Vagina (tissue), 2 donors: ENCODE measurements around the gene FLVCR1. TPM values are rescaled to one million over a fixed set of nuclear protein-coding genes. Genes with fewer than 3 reads are reported as not detected.

ENCODE experiments used
- DNase-seq, 2 donors: peaks; one replicate each; pipeline ENCODE4 v3.0.0-alpha.2; 2017; ENCODE audit errors: extremely low spot score in 2 of 2
- H3K27ac ChIP-seq: fragments of 200-600 bp; sonication (generic); one replicate; pipeline ENCODE4 v1.5.1; 2019
- H3K27me3 ChIP-seq: fragments of 200-600 bp; sonication (generic); one replicate; pipeline ENCODE4 v1.5.1; 2019
- H3K36me3 ChIP-seq, 2 donors: fragments of 200-600 bp; sonication (generic); one replicate each; pipeline ENCODE4 v1.5.1; 2017 to 2019
- H3K4me1 ChIP-seq: fragments of 200-600 bp; sonication (generic); one replicate; pipeline ENCODE4 v1.5.1; 2019
- H3K4me3 ChIP-seq, 2 donors: fragments of 200-600 bp; sonication (generic); 1 replicate in 1 of 2; 2 replicates in 1 of 2; pipeline ENCODE4 v1.5.1; 2016 to 2019
- H3K9me3 ChIP-seq: fragments of 200-600 bp; sonication (generic); one replicate; pipeline ENCODE4 v1.5.1; 2019
- CTCF ChIP-seq, 3 experiments: fragments of 450-650 bp in 2 of 3; fragments of 200-600 bp in 1 of 3; sonication (generic) in 1 of 3; IDR thresholded peaks; one replicate each; pipeline ENCODE4 v1.5.1; 2017 to 2019; ENCODE audit warnings: antibody characterized with exemption in 3 of 3, mild to moderate bottlenecking in 2 of 3, moderate library complexity in 2 of 3
- POLR2A ChIP-seq, 2 donors: fragments of 450-650 bp; IDR thresholded peaks; one replicate each; pipeline ENCODE4 v1.6.1; 2017; ENCODE audit warnings: antibody characterized with exemption in 2 of 2, mild to moderate bottlenecking in 2 of 2, moderate library complexity in 2 of 2
- POLR2AphosphoS5 ChIP-seq, 2 donors: sonication (generic); formaldehyde crosslinking; IDR thresholded peaks; one replicate each; pipeline ENCODE4 v1.9.0; 2017; ENCODE audit warnings: antibody characterized with exemption in 2 of 2, mild to moderate bottlenecking in 2 of 2, low read depth in 1 of 2; ENCODE audit not compliant: insufficient read depth in 1 of 2
- intact Hi-C: fragments of 100-400 bp; cut with DNase I; formaldehyde crosslinking; loops from one replicate; pipeline ENCODE4 v1.15.1; 2023
- small RNA-seq: library from RNA; depleted of rRNA; stranded (forward); fragments of <200 nt; gene quantifications from one replicate; pipeline ENCODE3, GENCODE V24; 2016
- total RNA-seq: library from RNA; depleted of rRNA; stranded (reverse); fragments of >200 nt; gene quantifications from one replicate; pipeline ENCODE4 v1.2.3, GENCODE V29; 2016

Gene FLVCR1
- total RNA-seq, 1 donor from 2014 or later, result 5.6 TPM

- intact Hi-C loops, result no loop called here
- no peak for TF ChIP-seq POLR2AphosphoS5 (IDR thresholded peaks at IDR 0.05; ENCODE audit: insufficient read depth in 1 of 2, low read depth in 1 of 2)
- TF ChIP-seq CTCF (IDR thresholded peaks at IDR 0.05), result no peak
- TF ChIP-seq POLR2A (IDR thresholded peaks at IDR 0.05), result no peak
- no peak overlapping the region for H3K27ac ChIP-seq
These were observed 87.0 kb downstream of the FLVCR1 start for GRCh38 chr1:212945056-212945455.

DNA sequence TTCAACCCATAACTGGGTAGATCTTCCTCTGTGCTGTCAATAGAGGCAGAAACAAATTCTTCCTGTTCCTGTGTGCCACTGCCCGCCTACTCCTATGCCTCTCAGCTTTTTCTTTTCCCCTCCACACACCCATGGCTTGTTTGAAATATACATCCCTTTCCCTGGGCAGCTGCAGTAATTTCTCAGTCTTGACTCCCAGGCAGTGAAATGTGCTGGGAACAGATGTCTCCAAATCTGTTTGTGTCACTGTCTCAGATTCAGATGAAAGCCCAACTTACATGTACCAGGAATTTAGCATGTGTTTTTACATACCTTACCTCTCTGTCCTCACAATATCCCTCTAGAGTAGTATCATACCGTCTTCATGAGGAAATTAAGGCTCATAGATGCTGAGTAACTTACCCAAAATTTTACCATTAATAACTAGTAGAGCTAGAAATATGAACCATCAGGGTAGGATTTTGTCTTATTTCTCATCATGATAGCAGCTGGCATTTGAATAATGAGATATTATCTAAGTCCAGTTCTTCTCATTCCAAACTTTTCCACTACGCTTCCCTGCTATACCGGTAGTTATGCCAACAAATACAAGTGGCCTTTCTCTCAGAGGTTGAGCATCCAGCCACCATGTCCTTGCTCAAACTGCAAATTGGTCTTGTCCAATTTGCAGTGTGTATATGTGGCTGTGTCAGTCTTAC lies 87.5 kb downstream of the FLVCR1 start:
- Histone ChIP-seq H3K9me3 (no peaks in the 10 kb centered on the region), H3K4me3 (no peak overlapping the region), H3K36me3 (no peaks in the 10 kb centered on the region), H3K4me1 (peaks cover 9% of the 10 kb centered on the region), H3K27me3 (no peaks in the 10 kb centered on the region), H3K27ac (no peak overlapping the region)
- TF ChIP-seq POLR2AphosphoS5 (IDR thresholded peaks at IDR 0.05; ENCODE audit: insufficient read depth in 1 of 2, low read depth in 1 of 2) (no peak), CTCF (IDR thresholded peaks at IDR 0.05) (no peak), POLR2A (IDR thresholded peaks at IDR 0.05) (no peak)
- intact Hi-C loops, result no loop called here
- DNase-seq, result no peak

More at GRCh38 chr1:212945056-212945455, 87.0 kb downstream of the FLVCR1 start:
- no peaks in the 10 kb centered on the region for H3K9me3 ChIP-seq
- H3K4me3 ChIP-seq, result no peak overlapping the region
- no peaks in the 10 kb centered on the region for H3K36me3 ChIP-seq
- no peak for DNase-seq
- peaks cover 6% of the 10 kb centered on the region for H3K4me1 ChIP-seq
- no peaks in the 10 kb centered on the region for H3K27me3 ChIP-seq

GRCh38 chr1:212946872-212947271 lies 88.8 kb downstream of the FLVCR1 start:
- no peaks in the 10 kb centered on the region for H3K9me3 ChIP-seq
- no peaks in the 10 kb centered on the region for H3K27me3 ChIP-seq
- DNase-seq, result no peak
- intact Hi-C loops, result no loop called here
- no peak overlapping the region for H3K4me3 ChIP-seq
- TF ChIP-seq CTCF (IDR thresholded peaks at IDR 0.05), result no peak
- H3K36me3 ChIP-seq, result no peaks in the 10 kb centered on the region
- peaks cover 20% of the 10 kb centered on the region for H3K4me1 ChIP-seq
- H3K27ac ChIP-seq, result no peak overlapping the region

Small RNAs within 50 kb of the gene (small RNA-seq; reads per million reads assigned to genes)
- gene AC104333.1 (not detected), gene AC104333.2 (not detected)

Other genes with a start within 250 kb of the FLVCR1 start
- 34.9 TPM for gene ATF3, start 249.5 kb upstream of the FLVCR1 start, total RNA-seq
- 7.9 TPM for gene BATF3, start 158.4 kb upstream of the FLVCR1 start, total RNA-seq
- 92.3 TPM for gene NSL1, start 66.5 kb upstream of the FLVCR1 start, total RNA-seq
- 6.9 TPM for gene TATDN3, start 66.4 kb upstream of the FLVCR1 start, total RNA-seq
- gene SPATA45, start 10.6 kb upstream of the FLVCR1 start, total RNA-seq, result not detected
- gene VASH2, start 92.3 kb downstream of the FLVCR1 start, total RNA-seq, result 4.2 TPM
- 55.2 TPM for gene ANGEL2, start 157.6 kb downstream of the FLVCR1 start, total RNA-seq
- gene RPS6KC1, start 193.0 kb downstream of the FLVCR1 start, total RNA-seq, result 14.2 TPM